ENCODE data around the gene CKAP2L.

DNA sequence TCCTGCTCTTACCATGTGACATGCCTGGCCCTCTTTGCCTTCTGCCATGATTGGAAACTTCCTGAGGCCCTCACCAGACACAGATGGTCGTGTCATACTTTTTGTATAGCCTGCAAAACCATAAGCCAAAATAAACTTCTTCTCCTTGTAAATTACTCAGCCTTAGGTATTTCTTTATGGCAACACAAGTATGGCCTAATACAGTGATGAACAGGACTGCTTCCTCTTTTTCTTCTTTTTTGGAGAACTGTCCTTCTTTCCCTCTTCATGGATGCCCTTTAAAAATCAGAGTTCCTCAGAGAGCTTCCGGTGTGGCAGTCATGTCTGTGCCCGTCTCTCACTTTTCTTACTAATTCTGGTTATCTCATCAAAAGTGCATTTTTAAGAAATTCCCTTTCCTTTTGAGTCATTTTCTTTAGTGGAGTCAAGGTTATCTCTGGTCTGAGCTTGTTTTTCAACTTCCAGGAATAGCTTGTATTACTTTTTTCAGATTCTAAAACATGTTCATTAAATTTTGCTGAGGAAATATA lies 29.1 kb upstream of the CKAP2L start:
- TF ChIP-seq EZH2 (IDR thresholded peaks at IDR 0.05; ENCODE audit: insufficient read depth, poor library complexity, severe bottlenecking) = no peak
- no peak for TF ChIP-seq EZH2phosphoT487 (IDR thresholded peaks at IDR 0.05; ENCODE audit: insufficient read depth, low read depth)

Data from GM23248 (cell line).